HG03135 (cell line): ENCODE results near the gene NFAM1.

Experiments
- ATAC-seq: cut with Tn5 transposase; IDR thresholded peaks from one replicate; pipeline ENCODE4 v1.9.1; 2021; ENCODE audit warnings: mild to moderate bottlenecking, moderate library complexity; ENCODE audit not compliant: unreplicated experiment

NFAM1 gene

DNA sequence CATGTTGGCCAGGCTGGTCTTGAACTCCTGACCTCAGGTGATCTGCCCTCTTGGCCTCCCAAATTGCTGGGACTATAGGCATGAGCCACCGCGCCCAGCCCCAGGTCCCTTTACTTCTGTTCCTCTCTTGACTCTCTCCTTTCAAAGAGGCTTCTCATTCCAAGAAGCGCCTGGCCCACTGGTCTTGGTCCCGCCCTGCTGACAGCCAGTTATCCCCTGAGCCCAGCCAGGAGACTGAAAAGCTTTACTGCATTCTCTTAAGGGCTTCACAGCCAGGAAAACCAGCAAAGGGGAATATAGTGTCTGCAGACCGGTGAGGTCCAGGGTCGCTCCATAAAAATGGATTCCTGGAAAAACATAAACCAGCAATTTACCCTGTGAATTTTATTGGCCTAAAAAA is 68.3 kb downstream of the NFAM1 start:
- no peak for ATAC-seq

DNA sequence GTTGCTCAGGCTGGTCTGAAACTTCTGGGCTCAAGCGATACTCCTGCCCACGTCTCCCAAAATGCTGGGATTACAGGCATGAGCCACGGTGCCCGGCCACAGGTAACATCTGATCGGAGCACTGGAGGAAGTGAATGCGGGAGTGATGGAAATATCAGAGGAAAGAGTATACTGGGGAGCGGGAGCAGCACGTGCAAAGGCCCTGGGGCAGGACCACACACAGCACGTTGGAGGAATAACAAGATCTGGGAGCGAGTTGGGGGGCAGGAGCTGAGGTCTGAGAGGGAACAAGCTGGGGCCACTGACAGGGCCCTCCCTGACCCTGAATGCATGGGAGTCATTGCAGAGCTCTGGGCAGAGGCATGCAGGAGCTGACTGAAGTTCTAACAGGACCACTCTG is 70.7 kb downstream of the NFAM1 start:
- ATAC-seq = no peak

DNA sequence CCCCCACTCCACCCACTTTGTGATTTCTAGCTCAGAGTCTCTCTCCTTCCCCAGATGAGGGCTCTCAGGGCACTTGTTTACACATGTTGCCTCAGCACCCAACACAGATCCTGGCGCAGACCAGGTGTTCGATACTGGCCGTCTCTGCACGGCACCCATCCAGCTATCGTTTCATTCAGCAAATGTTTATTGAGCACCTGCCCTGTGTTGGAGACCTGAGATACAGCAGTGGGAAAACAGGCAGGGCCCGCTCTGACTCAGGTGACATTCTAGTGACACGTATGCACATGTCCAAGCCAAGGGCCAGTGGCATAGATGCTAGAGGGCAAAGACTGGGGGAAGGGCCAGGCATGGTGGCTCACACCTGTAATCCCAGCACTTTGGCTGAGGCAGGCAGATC is 71.9 kb downstream of the NFAM1 start:
- no peak for ATAC-seq

GRCh38 chr22:42358643-42359558 is 73.3 kb downstream of the NFAM1 start:
- no peak for ATAC-seq

DNA sequence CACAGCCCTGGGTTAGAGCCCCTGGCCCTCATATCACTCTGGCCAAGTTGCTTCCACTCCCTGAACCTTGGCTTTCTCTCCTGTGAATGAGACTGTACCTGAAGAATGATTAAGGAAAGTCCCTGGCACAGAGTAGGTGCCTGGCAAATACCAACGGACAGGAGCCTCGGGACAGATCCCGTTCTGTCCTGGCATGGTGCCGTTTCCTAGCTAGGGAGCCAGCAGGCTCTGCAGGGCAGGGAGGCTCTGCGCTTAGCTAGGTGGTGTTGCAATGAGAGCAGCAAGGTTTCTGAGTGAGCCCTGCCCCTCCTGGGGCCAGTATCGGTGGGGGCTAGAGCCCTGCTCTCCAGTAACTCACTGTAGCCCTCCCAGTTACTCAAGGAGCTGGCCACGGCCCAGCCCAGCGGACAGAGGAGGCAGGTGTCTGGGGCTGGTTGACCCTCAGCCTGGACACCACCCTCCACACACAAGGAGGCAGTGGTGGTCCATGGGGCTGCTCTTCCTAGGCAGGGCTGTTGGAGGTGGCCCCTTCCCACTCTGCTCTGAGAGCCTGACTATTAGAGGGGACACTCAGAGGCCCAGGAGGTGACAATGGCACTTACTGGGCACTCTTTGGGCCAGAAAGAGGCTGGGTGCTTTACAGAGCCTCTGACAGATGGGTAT is 74.4 kb downstream of the NFAM1 start:
- no peak for ATAC-seq

GRCh38 chr22:42357221-42357620 is 75.0 kb downstream of the NFAM1 start:
- no peak for ATAC-seq

- ATAC-seq = no peak
Measured at GRCh38 chr22:42356533-42356932, 75.7 kb downstream of the NFAM1 start.

- ATAC-seq = no peak
Measured at GRCh38 chr22:42353883-42354727, 78.1 kb downstream of the NFAM1 start.

GRCh38 chr22:42350373-42350772 is 81.8 kb downstream of the NFAM1 start:
- no peak for ATAC-seq

DNA sequence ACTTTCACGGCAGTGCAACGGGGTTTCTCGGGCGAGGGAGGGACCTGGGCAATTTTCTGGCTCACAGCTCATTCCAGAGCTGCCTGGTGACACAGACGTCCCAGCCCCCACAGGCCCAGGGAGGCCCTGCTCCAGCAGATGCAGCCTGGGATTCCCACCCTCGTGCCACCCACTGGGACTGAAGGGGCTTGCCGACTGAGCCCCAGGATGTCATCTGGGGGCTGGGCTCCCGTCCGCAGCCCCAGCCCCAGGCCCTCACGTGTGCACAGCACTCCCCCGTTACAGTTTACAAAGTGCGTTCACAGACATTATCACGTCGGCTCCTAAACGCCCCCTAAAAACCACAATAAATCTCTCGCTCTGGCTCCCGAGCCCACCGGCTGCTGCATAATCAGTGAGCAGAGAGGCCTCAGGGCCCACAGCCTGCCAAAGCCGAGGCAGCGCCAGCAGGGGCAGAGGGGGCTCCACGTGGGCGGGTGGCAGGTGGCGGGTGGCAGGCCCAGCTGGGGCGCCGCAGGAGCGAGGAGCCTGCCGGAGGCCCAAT is 84.8 kb downstream of the NFAM1 start:
- ATAC-seq = no peak

DNA sequence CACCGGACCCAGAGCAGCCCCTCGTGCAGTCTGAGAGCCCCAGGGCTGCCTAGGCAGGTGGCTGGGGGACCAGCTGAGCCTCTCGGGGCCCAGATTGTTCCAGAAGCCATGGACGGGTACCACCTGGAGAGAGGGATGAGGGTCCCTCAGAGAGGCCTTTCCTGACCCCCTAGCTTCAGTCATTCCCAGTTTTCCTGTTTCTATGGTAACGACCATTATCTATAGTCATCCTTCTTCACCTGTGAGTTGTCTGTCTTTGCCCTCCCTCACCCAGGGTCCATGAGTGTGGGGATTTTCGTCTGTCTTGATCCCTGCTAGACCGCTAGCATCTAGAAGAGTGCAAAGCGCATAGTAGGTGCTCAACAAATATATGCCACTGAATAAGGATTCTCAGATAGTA is 85.5 kb downstream of the NFAM1 start:
- ATAC-seq = no peak

DNA sequence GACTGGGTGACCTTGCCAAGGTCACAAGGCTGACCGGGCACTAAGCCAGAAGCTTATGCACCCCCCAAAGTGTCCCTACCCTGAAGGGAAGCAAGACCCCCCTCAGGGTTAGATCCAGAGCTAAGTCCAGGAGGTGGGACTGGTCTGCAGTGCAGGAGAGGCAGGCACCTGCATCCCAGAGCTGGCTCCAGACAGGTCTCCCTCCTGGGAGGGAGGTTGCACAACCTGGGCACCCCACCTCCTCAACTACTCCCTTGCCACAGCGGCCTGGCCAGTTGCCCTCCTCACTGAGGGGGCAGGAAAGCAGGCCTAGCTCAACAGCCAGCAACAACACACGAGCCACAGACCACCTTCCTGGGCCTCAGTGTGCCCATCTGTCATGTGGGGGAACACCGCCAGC is 86.7 kb downstream of the NFAM1 start:
- no peak for ATAC-seq

GRCh38 chr22:42344361-42344905 is 87.8 kb downstream of the NFAM1 start:
- ATAC-seq = no peak

DNA sequence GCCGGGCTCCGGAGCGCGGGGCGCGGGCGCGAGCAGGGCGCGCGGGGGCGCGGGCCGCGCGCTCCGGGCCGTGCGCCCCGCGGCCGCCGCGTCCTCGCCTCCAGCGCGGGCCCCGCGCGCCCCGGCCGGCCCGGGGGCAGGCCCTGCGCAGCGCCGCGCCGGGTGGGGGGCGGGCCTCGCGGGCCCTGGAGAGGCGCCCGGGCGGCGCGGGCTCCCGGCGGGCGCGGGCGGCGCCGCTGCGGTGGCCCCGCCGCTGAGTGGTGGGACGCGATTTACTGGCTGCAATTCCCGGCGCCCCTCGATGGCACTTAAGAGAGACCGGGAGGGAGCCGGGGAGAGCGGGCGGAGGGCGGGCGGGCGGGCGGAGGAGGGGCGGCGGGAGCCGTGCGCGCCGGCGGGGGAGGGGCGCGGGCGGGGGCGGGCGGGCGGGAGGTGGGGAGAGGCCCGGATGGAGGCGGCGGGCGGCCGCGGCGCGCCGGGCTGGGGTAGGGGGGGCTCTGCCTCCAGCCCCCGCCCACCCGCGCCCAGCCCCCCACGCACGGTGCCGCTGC is 88.6 kb downstream of the NFAM1 start:
- no peak for ATAC-seq

DNA sequence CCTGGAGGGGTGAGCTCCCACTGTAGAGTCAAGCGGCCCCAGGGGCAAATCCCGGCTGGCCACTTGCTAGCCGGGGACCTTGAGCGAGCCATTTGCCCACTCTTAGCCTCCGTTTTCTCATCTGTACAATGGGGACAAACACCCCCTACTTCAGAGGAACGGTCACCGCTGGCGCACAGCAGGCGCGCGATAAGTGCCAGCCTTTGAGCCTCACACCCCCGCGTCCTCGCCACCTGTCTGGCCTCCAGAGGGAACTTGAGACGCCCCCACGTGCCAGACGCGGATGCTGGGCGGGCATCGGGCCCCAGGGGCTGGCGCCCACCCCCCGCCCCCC is 89.1 kb downstream of the NFAM1 start:
- ATAC-seq = no peak

GRCh38 chr22:42342426-42343120 is 89.6 kb downstream of the NFAM1 start:
- no peak for ATAC-seq

DNA sequence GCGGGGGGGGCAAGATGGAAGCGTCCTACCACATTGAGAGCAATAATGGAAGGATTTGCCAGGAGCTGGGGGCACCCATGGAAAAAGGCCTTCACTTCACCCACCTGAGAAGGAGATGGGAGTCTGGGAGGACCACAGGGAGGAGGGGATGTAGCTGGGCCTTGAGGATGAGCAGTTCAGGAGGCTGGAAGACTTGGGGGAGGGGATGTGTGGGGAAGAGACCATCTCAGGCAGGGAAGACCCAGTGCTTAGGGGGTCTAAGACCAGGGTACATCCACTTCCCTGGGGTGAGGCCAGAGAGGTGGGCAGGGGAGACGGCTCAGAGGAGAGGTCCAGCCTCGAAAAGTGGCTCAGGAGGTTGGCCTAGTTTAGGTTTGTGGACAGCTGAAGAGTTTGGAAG is 90.4 kb downstream of the NFAM1 start:
- no peak for ATAC-seq

GRCh38 chr22:42340829-42341383 is 91.3 kb downstream of the NFAM1 start:
- no peak for ATAC-seq

GRCh38 chr22:42340150-42340549 is 92.1 kb downstream of the NFAM1 start:
- no peak for ATAC-seq

DNA sequence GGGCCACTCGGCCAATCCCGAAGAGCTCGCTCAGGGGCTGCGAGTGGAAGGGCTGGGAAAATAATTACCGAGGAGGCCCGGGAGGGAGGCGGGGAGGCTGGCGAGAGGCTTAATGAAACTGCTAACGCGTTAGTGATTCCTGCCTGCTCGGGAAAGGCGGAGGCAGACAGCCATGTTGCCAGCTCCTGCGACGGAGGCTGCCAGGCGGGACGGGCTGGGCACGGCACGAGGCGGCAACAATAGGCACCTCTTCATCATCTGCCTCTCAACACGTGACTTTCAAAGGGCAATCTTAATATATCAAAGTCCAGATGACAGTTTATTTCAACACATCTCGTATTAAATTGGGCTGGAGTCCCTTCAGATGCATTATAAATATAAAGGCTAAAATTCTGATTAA is 93.7 kb downstream of the NFAM1 start:
- no peak for ATAC-seq
